Activated T-helper 2 cell treated with anti-CD3 and anti-CD28 coated beads, Interferon-gamma antibody, Interleukin-2, Interleukin-4, amounts not matched to agents 10 μg/mL and 5 μg/mL and 100 μg/mL, durations not matched to agents 14 hours and 24 hours and 36 hours (primary cell): ENCODE results near the gene LPP. TPM values are rescaled to one million over a fixed set of nuclear protein-coding genes. Genes with fewer than 3 reads are reported as not detected.

ENCODE experiments used
- DNase-seq: peaks from one replicate; pipeline ENCODE4 v3.0.0; 2021; ENCODE audit warnings: low spot score
- H3K27ac Mint-ChIP-seq: one replicate; pipeline ENCODE4 v1.8.0; 2021; ENCODE audit warnings: mixed read lengths
- H3K27me3 Mint-ChIP-seq: one replicate; pipeline ENCODE4 v1.8.0; 2021; ENCODE audit warnings: low read depth, mixed read lengths
- H3K36me3 Mint-ChIP-seq: one replicate; pipeline ENCODE4 v1.8.0; 2021; ENCODE audit warnings: low read depth, mixed read lengths
- H3K4me1 Mint-ChIP-seq: one replicate; pipeline ENCODE4 v1.8.0; 2021; ENCODE audit warnings: low read depth, mixed read lengths
- H3K4me3 Mint-ChIP-seq: one replicate; pipeline ENCODE4 v1.8.0; 2021; ENCODE audit warnings: low read depth, mild to moderate bottlenecking, moderate library complexity, mixed read lengths
- H3K9me3 Mint-ChIP-seq: one replicate; pipeline ENCODE4 v1.8.0; 2021; ENCODE audit warnings: mixed read lengths
- intact Hi-C: fragments of 100-400 bp; cut with micrococcal nuclease; formaldehyde crosslinking; loops from one replicate; pipeline ENCODE4 v1.15.1; 2023
- total RNA-seq: library from RNA; stranded (reverse); gene quantifications from 2 replicates; pipeline ENCODE4 v1.2.3, GENCODE V29; 2022

The LPP gene
- total RNA-seq, 1 donor from 2014 or later: 54.5 TPM

DNA sequence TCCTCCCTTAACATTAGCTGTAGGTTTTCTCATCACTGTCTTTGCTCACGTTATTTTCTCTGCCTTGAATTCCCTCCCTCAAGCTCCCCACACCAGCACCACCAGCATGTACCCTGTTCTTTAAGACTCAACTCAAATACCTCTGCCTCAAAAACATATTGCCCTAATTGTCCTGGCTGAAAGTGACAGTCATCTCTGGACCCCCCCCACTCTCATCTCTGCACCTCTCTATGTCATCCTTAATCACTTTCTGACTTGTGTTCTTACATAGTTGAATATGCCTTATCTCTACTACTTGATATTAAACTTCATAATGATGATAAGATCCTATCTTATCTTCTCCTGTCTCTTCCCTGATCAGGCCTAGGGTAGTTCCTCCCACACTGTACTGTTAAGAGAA, 672.6 kb downstream of the LPP start:
- Mint-ChIP-seq H3K27me3 (no peaks in the 10 kb centered on the region), H3K4me3 (no peak overlapping the region), H3K27ac (no peak overlapping the region), H3K9me3 (no peaks in the 10 kb centered on the region), H3K36me3 (no peaks in the 10 kb centered on the region), H3K4me1 (peaks cover 5% of the 10 kb centered on the region)
- no peak for DNase-seq
- intact Hi-C loops: loop anchor here (10.0 kb wide), 1 partner anchor 318 kb away; no protein-coding TSS in a partner anchor

DNA sequence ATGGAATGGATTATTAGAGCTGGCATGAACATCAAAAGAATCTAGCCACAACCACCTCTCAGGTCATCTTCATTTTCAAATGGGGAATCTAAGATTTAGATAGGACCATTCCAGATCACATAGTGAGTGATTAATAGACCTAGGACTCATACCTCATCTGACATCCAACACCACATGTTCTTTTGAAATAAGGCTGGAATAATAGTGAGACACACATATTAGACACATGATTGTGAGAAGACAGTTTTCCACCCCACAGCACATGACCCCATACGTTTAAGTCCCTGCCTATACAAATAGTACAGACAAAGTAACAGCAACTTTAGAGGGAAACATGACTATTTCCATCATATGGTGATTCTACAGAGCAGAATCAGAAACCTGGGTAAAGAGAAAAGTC, 673.1 kb downstream of the LPP start:
- intact Hi-C loops: loop anchor here (10.0 kb wide), 1 partner anchor 318 kb away; no protein-coding TSS in a partner anchor
- no peak for DNase-seq
- Mint-ChIP-seq H3K27me3 (no peaks in the 10 kb centered on the region), H3K9me3 (no peaks in the 10 kb centered on the region), H3K4me3 (no peak overlapping the region), H3K36me3 (no peaks in the 10 kb centered on the region), H3K4me1 (peaks cover 5% of the 10 kb centered on the region), H3K27ac (no peak overlapping the region)

DNA sequence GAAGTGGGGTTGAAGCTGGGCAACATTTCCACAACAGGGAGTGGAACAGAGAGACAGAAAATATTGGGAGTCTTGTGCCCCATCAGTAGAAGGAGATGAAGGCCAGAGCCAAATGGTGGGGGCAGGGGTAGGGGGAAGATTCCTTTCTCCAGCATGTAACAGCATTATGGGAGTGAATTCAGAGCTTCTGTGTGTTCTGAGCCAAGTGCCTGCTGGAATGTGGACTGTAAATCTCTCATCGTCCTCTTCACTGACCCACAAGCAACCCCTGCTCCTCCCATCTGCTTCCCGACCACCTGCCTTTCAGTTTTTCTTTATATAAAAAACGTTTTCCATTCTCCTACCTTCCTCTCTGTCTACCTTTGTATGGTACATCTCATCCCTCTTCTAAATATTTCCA, 673.6 kb downstream of the LPP start:
- Mint-ChIP-seq H3K27me3 (no peaks in the 10 kb centered on the region), H3K36me3 (no peaks in the 10 kb centered on the region), H3K4me1 (peaks cover 5% of the 10 kb centered on the region), H3K27ac (no peak overlapping the region), H3K4me3 (no peak overlapping the region), H3K9me3 (no peaks in the 10 kb centered on the region)
- DNase-seq: no peak
- intact Hi-C loops: loop anchor here (10.0 kb wide), 1 partner anchor 317 kb away; no protein-coding TSS in a partner anchor

DNA sequence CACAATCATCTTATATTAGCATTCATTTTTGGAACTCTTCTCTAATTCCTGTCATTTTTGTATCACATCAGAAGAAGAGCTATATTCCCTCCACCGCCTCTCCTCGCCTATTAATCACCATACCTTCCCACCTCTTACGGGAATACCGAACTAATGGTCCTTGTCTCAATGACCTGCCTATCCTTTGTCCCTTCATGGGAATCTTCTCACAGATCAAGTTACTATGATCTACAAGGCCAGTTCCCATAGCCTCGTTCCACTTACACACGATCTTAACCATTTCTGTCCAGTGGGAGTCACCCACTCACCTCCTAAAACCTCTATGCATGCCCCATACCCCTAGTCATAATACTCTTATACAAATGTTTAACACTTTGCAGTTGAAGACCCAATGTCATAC, 675.2 kb downstream of the LPP start:
- H3K9me3 Mint-ChIP-seq: no peaks in the 10 kb centered on the region
- intact Hi-C loops: loop anchor here (10.0 kb wide), 1 partner anchor 316 kb away; no protein-coding TSS in a partner anchor
- H3K27ac Mint-ChIP-seq: no peak overlapping the region
- H3K4me3 Mint-ChIP-seq: no peak overlapping the region
- no peaks in the 10 kb centered on the region for H3K36me3 Mint-ChIP-seq
- peaks cover 5% of the 10 kb centered on the region for H3K4me1 Mint-ChIP-seq
- no peaks in the 10 kb centered on the region for H3K27me3 Mint-ChIP-seq
- no peak for DNase-seq

DNA sequence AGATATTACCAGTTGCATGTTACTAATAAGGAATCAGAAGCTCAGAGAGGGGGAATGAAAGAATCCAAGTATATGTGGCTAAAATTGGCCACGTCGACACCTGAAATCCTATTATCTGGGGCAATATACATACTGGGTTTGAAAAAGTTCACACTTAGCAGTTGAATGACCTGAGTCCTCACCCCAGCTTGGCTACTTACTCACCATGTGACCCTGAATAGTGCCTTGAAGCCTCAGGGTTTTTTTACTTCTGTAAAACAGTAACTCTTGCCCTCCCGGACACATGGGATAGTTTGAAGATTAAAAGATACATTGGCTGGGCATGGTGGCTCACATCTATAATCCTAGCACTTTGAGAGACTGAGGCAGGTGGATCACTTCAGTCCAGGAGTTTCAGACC, 675.6 kb downstream of the LPP start:
- Mint-ChIP-seq H3K4me3 (no peak overlapping the region), H3K27me3 (no peaks in the 10 kb centered on the region), H3K4me1 (peaks cover 8% of the 10 kb centered on the region), H3K36me3 (no peaks in the 10 kb centered on the region), H3K9me3 (no peaks in the 10 kb centered on the region), H3K27ac (no peak overlapping the region)
- no peak for DNase-seq
- intact Hi-C loops: loop anchor here (10.0 kb wide), 1 partner anchor 315 kb away; no protein-coding TSS in a partner anchor

DNA sequence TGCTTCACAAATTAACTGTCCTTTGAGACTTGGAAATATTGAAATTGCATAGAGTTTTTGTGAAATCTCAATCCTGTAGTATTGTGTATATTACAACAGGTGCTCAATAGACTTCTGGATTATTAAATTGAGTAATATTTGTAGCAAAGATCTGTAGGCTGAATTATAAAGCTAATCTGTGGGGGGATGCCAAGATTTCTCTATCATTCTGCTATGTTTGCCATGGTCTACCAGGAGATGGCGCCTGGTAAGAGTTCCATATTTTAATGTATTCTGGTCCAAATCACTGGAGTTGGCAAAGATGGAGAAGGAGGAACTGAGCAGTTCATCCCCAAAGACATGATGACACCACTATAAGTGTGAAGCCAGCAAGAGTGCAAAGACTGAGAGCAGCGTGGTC, 676.9 kb downstream of the LPP start:
- Mint-ChIP-seq H3K27me3 (no peaks in the 10 kb centered on the region), H3K27ac (no peak overlapping the region), H3K4me1 (peaks cover 8% of the 10 kb centered on the region), H3K4me3 (no peak overlapping the region), H3K9me3 (no peaks in the 10 kb centered on the region), H3K36me3 (no peaks in the 10 kb centered on the region)
- no peak for DNase-seq
- intact Hi-C loops: loop anchor here (1.0 kb wide), 1 partner anchor 123 kb away; no protein-coding TSS in a partner anchor

GRCh38 chr3:188832146-188832545, 678.2 kb downstream of the LPP start:
- no peaks in the 10 kb centered on the region for H3K9me3 Mint-ChIP-seq
- H3K4me1 Mint-ChIP-seq: peaks cover 3% of the 10 kb centered on the region
- intact Hi-C loops: no loop called here
- H3K27ac Mint-ChIP-seq: no peak overlapping the region
- H3K36me3 Mint-ChIP-seq: no peaks in the 10 kb centered on the region
- DNase-seq: no peak
- no peaks in the 10 kb centered on the region for H3K27me3 Mint-ChIP-seq
- no peak overlapping the region for H3K4me3 Mint-ChIP-seq

- DNase-seq: no peak
- H3K4me3 Mint-ChIP-seq: no peak overlapping the region
- H3K4me1 Mint-ChIP-seq: peaks cover 3% of the 10 kb centered on the region
- H3K27ac Mint-ChIP-seq: no peak overlapping the region
- intact Hi-C loops: no loop called here
- no peaks in the 10 kb centered on the region for H3K27me3 Mint-ChIP-seq
- H3K9me3 Mint-ChIP-seq: no peaks in the 10 kb centered on the region
- H3K36me3 Mint-ChIP-seq: no peaks in the 10 kb centered on the region
Measured at GRCh38 chr3:188832961-188833721, 679.2 kb downstream of the LPP start.

GRCh38 chr3:188834349-188834748, 680.4 kb downstream of the LPP start:
- Mint-ChIP-seq H3K4me1 (peaks cover 3% of the 10 kb centered on the region), H3K36me3 (no peaks in the 10 kb centered on the region), H3K27me3 (no peaks in the 10 kb centered on the region), H3K27ac (no peak overlapping the region), H3K4me3 (no peak overlapping the region), H3K9me3 (no peaks in the 10 kb centered on the region)
- intact Hi-C loops: no loop called here
- no peak for DNase-seq

GRCh38 chr3:188839187-188839695, 685.3 kb downstream of the LPP start:
- H3K4me1 Mint-ChIP-seq: peaks cover 3% of the 10 kb centered on the region
- H3K9me3 Mint-ChIP-seq: no peaks in the 10 kb centered on the region
- no peak overlapping the region for H3K27ac Mint-ChIP-seq
- H3K27me3 Mint-ChIP-seq: no peaks in the 10 kb centered on the region
- intact Hi-C loops: no loop called here
- no peaks in the 10 kb centered on the region for H3K36me3 Mint-ChIP-seq
- H3K4me3 Mint-ChIP-seq: no peak overlapping the region
- no peak for DNase-seq

DNA sequence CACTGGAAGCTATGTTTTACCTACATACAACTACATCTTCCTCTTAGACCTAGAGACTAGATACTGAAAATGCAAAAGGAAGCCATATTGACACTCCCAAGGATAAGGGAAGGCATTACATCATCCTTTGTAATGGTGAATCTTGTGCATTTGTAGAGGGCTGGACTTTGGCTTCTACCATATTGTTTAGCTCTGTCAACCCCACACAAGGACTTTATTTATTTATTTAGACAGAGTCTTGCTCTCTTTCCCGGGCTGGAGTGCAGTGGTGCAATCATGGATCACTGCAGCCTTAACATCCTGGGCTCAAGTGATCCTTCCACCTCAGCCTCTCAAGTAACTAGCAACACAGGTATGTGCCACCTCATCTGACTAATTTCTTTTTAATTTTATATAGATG, 686.3 kb downstream of the LPP start:
- no peaks in the 10 kb centered on the region for H3K4me1 Mint-ChIP-seq
- H3K27me3 Mint-ChIP-seq: no peaks in the 10 kb centered on the region
- no peaks in the 10 kb centered on the region for H3K36me3 Mint-ChIP-seq
- H3K9me3 Mint-ChIP-seq: no peaks in the 10 kb centered on the region
- no peak overlapping the region for H3K27ac Mint-ChIP-seq
- intact Hi-C loops: no loop called here
- no peak overlapping the region for H3K4me3 Mint-ChIP-seq
- no peak for DNase-seq

DNA sequence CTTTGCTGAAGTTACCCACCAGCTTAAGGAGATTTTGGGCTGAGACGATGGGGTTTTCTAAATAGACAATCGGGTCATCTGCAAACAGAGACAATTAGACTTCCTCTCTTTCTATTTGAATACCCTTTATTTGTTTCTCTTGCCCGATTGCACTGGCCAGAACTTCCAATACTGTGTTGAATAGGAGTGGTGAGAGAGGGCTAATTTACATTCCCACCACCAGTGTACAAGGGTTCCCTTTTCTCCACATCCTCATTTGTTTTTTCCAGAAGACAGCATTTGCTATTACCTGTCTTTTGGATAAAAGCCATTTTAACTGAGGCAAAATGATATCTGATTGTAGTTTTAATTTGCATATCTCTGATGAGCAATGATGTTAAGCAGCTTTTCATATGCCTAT, 687.9 kb downstream of the LPP start:
- Mint-ChIP-seq H3K4me1 (no peaks in the 10 kb centered on the region), H3K36me3 (no peaks in the 10 kb centered on the region), H3K9me3 (no peaks in the 10 kb centered on the region), H3K4me3 (no peak overlapping the region), H3K27me3 (no peaks in the 10 kb centered on the region), H3K27ac (no peak overlapping the region)
- intact Hi-C loops: no loop called here
- DNase-seq: no peak

DNA sequence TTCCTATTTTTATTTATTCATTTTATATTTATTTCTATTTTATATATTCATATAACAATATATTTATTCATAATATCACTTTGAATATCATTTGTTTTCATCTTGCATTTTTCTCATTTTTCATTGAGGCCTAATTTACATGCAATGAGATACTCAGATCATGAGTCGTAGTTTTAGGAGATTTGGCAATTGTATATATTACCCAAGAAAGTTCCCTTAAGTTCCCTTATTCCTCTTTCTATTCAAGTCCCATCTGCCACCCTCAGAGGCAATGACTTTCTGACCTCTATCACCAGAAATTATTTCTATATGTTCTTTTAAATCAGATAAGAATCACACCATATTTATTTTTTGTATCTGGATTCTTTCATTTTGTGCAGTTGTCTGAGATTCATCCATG, 688.7 kb downstream of the LPP start:
- H3K27me3 Mint-ChIP-seq: peaks cover 2% of the 10 kb centered on the region
- intact Hi-C loops: no loop called here
- H3K4me3 Mint-ChIP-seq: no peak overlapping the region
- H3K36me3 Mint-ChIP-seq: no peaks in the 10 kb centered on the region
- no peak for DNase-seq
- no peaks in the 10 kb centered on the region for H3K4me1 Mint-ChIP-seq
- no peaks in the 10 kb centered on the region for H3K9me3 Mint-ChIP-seq
- no peak overlapping the region for H3K27ac Mint-ChIP-seq
